ENCODE results near the gene CYBA. TPM values are rescaled to one million over a fixed set of nuclear protein-coding genes. Genes with fewer than 3 reads are reported as not detected.

CYBA gene
- total and polyA plus RNA-seq, 2 of the 13 experiments (the other 11 are each of a cell fraction or from before 2014, with no cell fraction given) = 196 to 250 TPM

GRCh38 chr16:88650749-88651275, at the start of gene CYBA (continued):
- TF ChIP-seq LBX2 (CRISPR knock-in tag; IDR thresholded peaks at IDR 0.05; ENCODE audit: borderline replicate concordance) = 0 out of 2 replicates have a peak, but pooled peaks have one; percentile 64
- no peak; the same call in 1 of the 2 replicates for TF ChIP-seq SPEN (CRISPR knock-in tag; IDR thresholded peaks at IDR 0.05; ENCODE audit: low read depth)
- TF ChIP-seq ZKSCAN8 (CRISPR knock-in tag; IDR thresholded peaks at IDR 0.05; ENCODE audit: borderline replicate concordance) = no peak
- TF ChIP-seq ZNF530 (CRISPR knock-in tag; IDR thresholded peaks at IDR 0.05; ENCODE audit: low read depth) = no peak
- peak; percentile 49; the same call in 1 of the 2 replicates for TF ChIP-seq PHF20 (CRISPR knock-in tag; IDR thresholded peaks at IDR 0.05)
- TF ChIP-seq DPF2 (CRISPR knock-in tag; IDR thresholded peaks at IDR 0.05; ENCODE audit: borderline replicate concordance, low read depth) = no peak
- TF ChIP-seq TBL1XR1 (IDR thresholded peaks at IDR 0.05; ENCODE audit: borderline replicate concordance, low read length, partially characterized antibody) = no peak
- TF ChIP-seq STAT6 (CRISPR knock-in tag; IDR thresholded peaks at IDR 0.05; ENCODE audit: borderline replicate concordance) = no peak
- TF ChIP-seq ZNF431 (CRISPR knock-in tag; IDR thresholded peaks at IDR 0.05; ENCODE audit: borderline replicate concordance, low read depth) = peak; percentile 32; the same call in 1 of the 2 replicates
- peak; percentile 97 for TF ChIP-seq AGO1 (IDR thresholded peaks at IDR 0.05; ENCODE audit: low read depth, low read length, poor library complexity, severe bottlenecking)
- peak; percentile 87 for TF ChIP-seq RBFOX2 (IDR thresholded peaks at IDR 0.05; ENCODE audit: low read depth, low read length)
- TF ChIP-seq FOXO4 (CRISPR knock-in tag; conservative IDR thresholded peaks at IDR 0.05) = peak; percentile 98
- 0 out of 2 replicates have a peak, but pooled peaks have one; percentile 86 for TF ChIP-seq ZNF597 (CRISPR knock-in tag; IDR thresholded peaks at IDR 0.05)
- peak; percentile 65; the same call in 1 of the 2 replicates for TF ChIP-seq MYPOP (CRISPR knock-in tag; IDR thresholded peaks at IDR 0.05)
- no peak for TF ChIP-seq ZNF441 (CRISPR knock-in tag; IDR thresholded peaks at IDR 0.05; ENCODE audit: borderline replicate concordance)
- TF ChIP-seq MXD3 (CRISPR knock-in tag; IDR thresholded peaks at IDR 0.05) = peak; percentile 76
